HEK293 (cell line): ENCODE measurements around the gene FRA10AC1.

Source experiments
- ATF2 ChIP-seq: fragments of 450-650 bp; formaldehyde crosslinking; IDR thresholded peaks from 2 replicates; pipeline ENCODE4 v1.5.1; 2016; ENCODE audit warnings: missing biosample characterization, missing genetic modification characterization, low read depth
- CTCF ChIP-seq: fragments of 450-650 bp; formaldehyde crosslinking; IDR thresholded peaks from 2 replicates; pipeline ENCODE4 v1.5.1; 2016; ENCODE audit warnings: missing biosample characterization, missing genetic modification characterization
- REST ChIP-seq: fragments of 450-650 bp; formaldehyde crosslinking; IDR thresholded peaks from 2 replicates; pipeline ENCODE4 v1.5.1; 2016; ENCODE audit warnings: missing biosample characterization, missing genetic modification characterization
- ZBTB1 ChIP-seq: fragments of 450-650 bp; formaldehyde crosslinking; IDR thresholded peaks from 2 replicates; pipeline ENCODE4 v1.5.1; 2016; ENCODE audit warnings: missing biosample characterization, missing genetic modification characterization
- ZBTB26 ChIP-seq: fragments of 450-650 bp; formaldehyde crosslinking; optimal IDR thresholded peaks from 2 replicates; pipeline ENCODE3; 2016; ENCODE audit warnings: missing biosample characterization, mild to moderate bottlenecking, missing genetic modification characterization
- ZFP69B ChIP-seq: fragments of 450-650 bp; formaldehyde crosslinking; IDR thresholded peaks from 2 replicates; pipeline ENCODE4 v1.5.1; 2016; ENCODE audit warnings: missing biosample characterization, missing genetic modification characterization
- ZNF121 ChIP-seq: fragments of 450-650 bp; formaldehyde crosslinking; IDR thresholded peaks from 2 replicates; pipeline ENCODE4 v1.5.1; 2016; ENCODE audit warnings: missing biosample characterization, missing genetic modification characterization
- ZNF157 ChIP-seq: fragments of 450-650 bp; formaldehyde crosslinking; IDR thresholded peaks from 2 replicates; pipeline ENCODE4 v1.5.1; 2016; ENCODE audit warnings: missing biosample characterization, missing genetic modification characterization
- ZNF214 ChIP-seq: fragments of 450-650 bp; formaldehyde crosslinking; IDR thresholded peaks from 2 replicates; pipeline ENCODE4 v1.5.1; 2017; ENCODE audit warnings: missing biosample characterization, mild to moderate bottlenecking, missing genetic modification characterization, borderline replicate concordance
- ZNF24 ChIP-seq: fragments of 450-650 bp; formaldehyde crosslinking; IDR thresholded peaks from 2 replicates; pipeline ENCODE4 v1.5.1; 2016; ENCODE audit warnings: missing biosample characterization, missing genetic modification characterization
- ZNF521 ChIP-seq: fragments of 450-650 bp; formaldehyde crosslinking; IDR thresholded peaks from 2 replicates; pipeline ENCODE4 v1.5.1; 2017; ENCODE audit warnings: missing biosample characterization, mild to moderate bottlenecking, missing genetic modification characterization
- ZNF639 ChIP-seq: fragments of 450-650 bp; formaldehyde crosslinking; IDR thresholded peaks from 2 replicates; pipeline ENCODE4 v1.5.1; 2016; ENCODE audit warnings: missing biosample characterization, missing genetic modification characterization
- ZNF830 ChIP-seq: fragments of 450-650 bp; IDR thresholded peaks from 2 replicates; pipeline ENCODE4 v1.5.0; 2018; ENCODE audit warnings: missing biosample characterization, missing genetic modification characterization, low read depth, mild to moderate bottlenecking, moderate library complexity

GRCh38 chr10:93741367-93741766, 39.0 kb upstream of the FRA10AC1 start:
- TF ChIP-seq ZNF830 (tag by site-specific recombination) (no peak), REST (tag by site-specific recombination) (no peak), ZNF24 (tag by site-specific recombination) (no peak), ZNF121 (tag by site-specific recombination) (no peak), ZBTB1 (no peak), ATF2 (no peak), ZBTB26 (tag by site-specific recombination) (no peak), ZNF157 (tag by site-specific recombination) (no peak), CTCF (tag by site-specific recombination) (no peak), ZNF521 (tag by site-specific recombination) (no peak), ZFP69B (tag by site-specific recombination) (no peak), ZNF639 (tag by site-specific recombination) (no peak), ZNF214 (no peak)
